HG03175 (cell line): ENCODE measurements around the gene PCSK7.

Source experiments
- ATAC-seq: cut with Tn5 transposase; IDR thresholded peaks from one replicate; pipeline ENCODE4 v1.9.1; 2021; ENCODE audit warnings: mild to moderate bottlenecking, moderate library complexity; ENCODE audit not compliant: unreplicated experiment

PCSK7 gene

DNA sequence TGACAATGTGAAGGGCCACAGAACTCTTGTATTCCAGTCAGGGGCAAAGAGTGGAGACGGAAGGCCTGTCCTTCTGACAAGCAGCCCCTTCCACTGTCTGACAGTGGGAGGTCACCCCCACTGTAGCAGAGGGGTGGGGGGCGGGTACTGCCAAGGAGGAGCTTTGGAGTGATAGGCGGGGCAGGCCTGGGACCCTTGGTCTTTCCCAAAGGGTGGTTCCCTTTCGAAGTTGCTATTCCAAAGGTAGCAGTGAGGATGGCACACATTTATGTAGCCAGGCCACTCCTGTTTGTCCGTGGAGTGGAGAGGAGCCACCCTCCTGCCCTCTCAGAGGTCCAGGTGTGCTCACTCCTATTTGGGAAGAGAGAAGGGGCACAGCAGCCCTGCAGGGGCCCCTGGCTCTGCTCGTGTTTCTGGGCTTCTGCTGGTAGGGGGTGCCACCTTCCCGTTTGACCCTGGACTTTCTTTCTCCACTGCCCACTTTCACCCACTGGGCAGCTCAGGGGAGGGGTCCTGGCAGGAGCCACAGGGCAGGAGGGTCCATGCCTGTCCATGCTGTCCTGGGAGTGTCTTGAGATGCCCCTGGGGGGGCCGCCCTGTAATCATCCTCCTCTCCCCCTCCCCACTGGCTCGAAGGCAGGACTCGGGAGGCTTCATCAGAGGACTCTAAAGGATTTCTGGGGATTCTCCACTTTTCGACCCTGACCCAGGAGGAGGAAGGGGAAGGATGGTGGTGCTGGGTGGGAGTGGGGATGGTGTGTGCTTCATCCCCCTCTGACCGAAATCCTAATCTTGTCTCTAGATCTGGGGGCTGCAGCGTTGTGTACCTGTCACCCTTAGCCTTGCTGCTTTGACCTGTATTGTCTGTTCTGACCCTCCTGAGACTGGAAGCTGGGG is 31.7 kb downstream of the PCSK7 start:
- no peak for ATAC-seq

- no peak for ATAC-seq
Measured at GRCh38 chr11:117199053-117199915, 32.6 kb downstream of the PCSK7 start, which contains the start of gene TAGLN. TSS of gene TAGLN (plus strand) at chr11:117199370. CDS start at chr11:117203014, 3,644 bp downstream.

- ATAC-seq: no peak
Measured at GRCh38 chr11:117198613-117199012, 33.3 kb downstream of the PCSK7 start.

GRCh38 chr11:117197516-117198456 is 34.1 kb downstream of the PCSK7 start:
- no peak for ATAC-seq

DNA sequence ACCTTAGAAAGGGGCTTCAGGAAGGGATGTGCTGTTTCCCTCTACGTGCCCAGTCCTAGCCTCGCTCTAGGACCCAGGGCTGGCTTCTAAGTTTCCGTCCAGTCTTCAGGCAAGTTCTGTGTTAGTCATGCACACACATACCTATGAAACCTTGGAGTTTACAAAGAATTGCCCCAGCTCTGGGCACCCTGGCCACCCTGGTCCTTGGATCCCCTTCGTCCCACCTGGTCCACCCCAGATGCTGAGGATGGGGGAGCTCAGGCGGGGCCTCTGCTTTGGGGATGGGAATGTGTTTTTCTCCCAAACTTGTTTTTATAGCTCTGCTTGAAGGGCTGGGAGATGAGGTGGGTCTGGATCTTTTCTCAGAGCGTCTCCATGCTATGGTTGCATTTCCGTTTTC is 34.9 kb downstream of the PCSK7 start:
- no peak for ATAC-seq

DNA sequence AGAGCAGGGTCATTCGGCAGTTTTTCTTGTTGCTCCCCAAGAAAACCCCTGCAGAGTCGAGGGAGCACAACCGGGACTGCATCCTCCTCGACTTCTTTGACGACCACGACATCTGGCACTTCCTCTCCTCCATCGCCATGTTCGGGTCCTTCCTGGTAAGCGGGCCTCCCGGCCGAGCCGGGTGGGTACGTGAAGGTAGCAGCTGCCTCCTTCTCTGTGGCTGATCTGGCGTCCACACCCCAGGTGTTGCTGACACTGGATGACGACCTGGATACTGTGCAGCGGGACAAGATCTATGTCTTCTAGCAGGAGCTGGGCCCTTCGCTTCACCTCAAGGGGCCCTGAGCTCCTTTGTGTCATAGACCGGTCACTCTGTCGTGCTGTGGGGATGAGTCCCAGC is 36.1 kb downstream of the PCSK7 start:
- no peak for ATAC-seq

DNA sequence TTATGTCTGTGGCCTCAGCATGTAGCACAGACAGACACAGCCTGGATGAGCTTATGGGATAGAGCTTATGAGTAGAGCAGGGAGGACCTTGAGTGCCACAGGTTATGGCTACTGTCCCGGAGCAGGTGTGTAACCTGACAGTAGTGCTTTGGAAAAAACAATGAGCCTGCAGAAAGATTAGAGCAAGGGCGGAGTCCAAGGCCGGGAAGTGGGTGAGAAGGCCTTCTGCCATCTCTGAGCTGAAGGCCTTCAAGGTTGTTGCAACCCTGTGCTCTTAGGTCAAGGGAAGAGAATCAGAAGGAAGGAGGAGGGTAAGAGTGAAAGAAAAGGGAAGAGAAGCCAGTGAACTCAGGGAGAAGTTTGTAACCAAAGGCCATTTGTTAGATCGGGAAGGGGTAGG is 36.6 kb downstream of the PCSK7 start:
- no peak for ATAC-seq

GRCh38 chr11:117194267-117194666 is 37.6 kb downstream of the PCSK7 start:
- no peak for ATAC-seq

- no peak for ATAC-seq
Measured at GRCh38 chr11:117193130-117194020, 38.5 kb downstream of the PCSK7 start.

DNA sequence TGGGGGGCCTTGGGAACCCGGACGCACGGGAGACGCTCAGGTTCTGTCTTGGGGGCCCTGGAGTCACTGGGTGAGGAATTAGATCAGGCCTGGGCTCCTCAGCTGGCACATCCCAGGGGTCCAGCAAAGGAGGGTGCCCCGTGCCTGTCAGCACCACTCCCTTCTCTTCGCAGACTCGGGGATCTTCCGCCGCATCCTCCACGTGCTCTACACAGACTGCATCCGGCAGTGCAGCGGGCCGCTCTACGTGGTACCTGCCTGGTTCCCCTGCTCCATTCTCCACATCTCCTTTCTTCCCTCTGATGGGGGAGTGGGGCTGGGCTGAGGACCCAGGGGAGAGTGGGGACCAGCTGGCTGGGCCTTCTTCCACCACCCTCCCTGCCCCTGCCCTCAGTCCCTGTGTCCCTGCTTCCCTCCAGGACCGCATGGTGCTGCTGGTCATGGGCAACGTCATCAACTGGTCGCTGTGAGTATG is 39.4 kb downstream of the PCSK7 start:
- ATAC-seq: no peak

DNA sequence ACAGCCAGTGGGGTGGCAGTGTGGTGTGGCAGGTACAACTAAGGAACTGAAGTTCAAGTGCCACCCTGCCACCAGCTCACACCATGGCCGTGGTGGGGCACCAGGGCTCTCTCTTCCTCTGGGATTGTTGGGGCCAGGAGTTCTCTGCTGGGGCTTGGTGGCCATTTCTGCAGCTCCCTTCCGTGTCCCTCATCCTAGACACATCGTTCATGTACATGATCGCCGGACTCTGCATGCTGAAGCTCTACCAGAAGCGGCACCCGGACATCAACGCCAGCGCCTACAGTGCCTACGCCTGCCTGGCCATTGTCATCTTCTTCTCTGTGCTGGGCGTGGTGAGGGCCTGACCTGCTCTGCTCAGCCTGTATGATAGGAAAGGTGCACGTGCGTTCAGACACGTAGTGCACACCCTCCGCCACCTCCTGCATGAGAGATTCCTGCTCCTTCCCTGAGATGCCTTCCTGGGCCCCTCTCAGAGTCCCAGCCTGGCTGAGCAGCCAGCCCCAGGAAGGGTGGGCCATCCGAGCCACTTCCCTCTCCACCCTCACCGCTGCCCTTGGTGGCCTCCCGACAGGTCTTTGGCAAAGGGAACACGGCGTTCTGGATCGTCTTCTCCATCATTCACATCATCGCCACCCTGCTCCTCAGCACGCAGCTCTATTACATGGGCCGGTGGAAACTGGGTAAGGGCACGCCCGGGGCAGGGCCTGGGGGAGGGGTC is 40.0 kb downstream of the PCSK7 start:
- no peak for ATAC-seq

GRCh38 chr11:117189941-117190544 is 41.8 kb downstream of the PCSK7 start:
- no peak for ATAC-seq

DNA sequence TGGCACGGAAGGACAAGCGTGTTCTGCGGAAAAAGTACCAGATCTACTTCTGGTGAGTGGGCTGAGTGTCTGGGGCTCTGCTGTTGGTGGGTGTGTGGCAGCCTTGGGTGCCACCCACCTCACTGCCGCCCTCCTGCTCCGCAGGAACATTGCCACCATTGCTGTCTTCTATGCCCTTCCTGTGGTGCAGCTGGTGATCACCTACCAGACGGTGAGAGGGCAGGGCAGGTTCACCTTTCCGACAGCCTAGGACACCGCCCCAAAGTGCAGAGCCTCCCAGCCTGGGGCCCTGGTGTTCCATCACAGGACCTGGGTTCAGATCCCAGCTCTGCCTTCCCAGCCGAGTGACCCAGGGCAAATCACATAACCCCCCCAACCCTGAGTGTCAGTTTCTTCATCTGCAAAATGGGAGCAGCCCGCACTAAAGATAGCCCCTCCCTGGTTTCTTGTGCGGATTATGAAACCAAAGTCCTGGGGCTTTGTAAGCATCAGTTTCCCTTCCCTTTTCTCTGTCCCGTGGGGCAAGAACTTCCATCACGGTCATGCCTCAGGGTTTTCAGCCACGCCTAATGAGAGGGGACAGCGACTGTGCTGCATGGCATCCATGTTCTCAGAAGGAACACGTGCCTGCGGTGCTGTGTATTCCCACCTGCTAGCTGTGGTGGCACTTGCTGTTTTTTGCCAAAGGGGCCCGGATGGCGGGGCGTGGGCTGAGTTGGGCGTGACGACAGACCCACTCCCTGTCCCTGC is 42.5 kb downstream of the PCSK7 start:
- peak; percentile 55 for ATAC-seq

GRCh38 chr11:117188620-117189081 is 43.2 kb downstream of the PCSK7 start:
- no peak for ATAC-seq

DNA sequence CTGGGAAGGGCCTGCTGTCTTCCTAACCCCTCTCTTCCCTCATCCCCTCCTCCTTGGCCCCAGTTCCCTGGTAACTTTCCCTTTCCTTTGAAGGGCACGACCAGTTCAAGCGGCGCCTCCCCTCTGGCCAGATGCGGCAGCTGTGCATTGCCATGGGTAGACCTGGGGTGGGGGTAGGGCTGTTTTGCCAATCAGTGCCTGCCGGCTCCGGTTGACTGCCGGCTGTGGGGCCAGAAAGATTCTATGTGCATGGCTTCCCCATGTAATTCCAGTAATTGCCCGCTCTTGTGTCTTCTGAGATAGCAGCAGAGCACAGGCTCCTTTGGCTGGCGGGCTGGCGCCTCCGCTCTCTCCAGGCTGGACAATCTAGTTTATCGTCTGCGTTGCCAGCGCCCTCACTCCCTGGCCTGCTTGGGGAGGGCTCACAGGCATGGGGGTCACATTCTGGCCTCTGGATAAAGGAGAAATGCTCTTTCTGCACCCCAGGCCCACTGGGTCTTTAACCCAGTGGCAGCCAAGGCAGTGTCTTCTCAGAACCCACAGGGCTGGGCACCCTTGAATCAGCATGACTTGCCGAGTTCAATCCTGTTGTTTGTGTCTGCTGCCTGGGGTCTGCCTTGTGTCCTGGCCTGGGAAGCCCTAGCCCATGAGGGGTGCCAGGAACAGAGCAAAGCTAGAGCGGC is 43.9 kb downstream of the PCSK7 start:
- no peak for ATAC-seq

- no peak for ATAC-seq
Measured at GRCh38 chr11:117187428-117187798, 44.5 kb downstream of the PCSK7 start.

GRCh38 chr11:117187007-117187406 is 44.9 kb downstream of the PCSK7 start:
- ATAC-seq: no peak
